Stimulated activated CD4-positive, alpha-beta T cell treated with anti-CD3 and anti-CD28 coated beads, Interleukin-4, amount 100 ng/mL, for 24 hours (primary cell): ENCODE measurements around the gene NME5.
A peak's percentile ranks its signal among the peaks of the same experiment; 100 is the strongest.
"Not testable (repeated sequence)": the region's sequence is repeated elsewhere in the genome, so short reads cannot be mapped to it uniquely, and the experiment has no call there.

Source experiments
- DNase-seq: peaks from one replicate; pipeline ENCODE4 v3.0.0-alpha.2; 2020

NME5 gene

GRCh38 chr5:138138949-138139780 is at the start of gene NME5:
TSS of gene NME5 (minus strand) at chr5:138139428. CDS start at chr5:138138780, 648 bp downstream.
- DNase-seq: no peak

- DNase-seq: no peak
These were observed 49.4 kb upstream of the NME5 start for GRCh38 chr5:138188626-138189025.

GRCh38 chr5:138186002-138186447 is 46.8 kb upstream of the NME5 start:
- DNase-seq: no peak

GRCh38 chr5:138182808-138183207 is 43.6 kb upstream of the NME5 start:
- DNase-seq: no peak

- no peak for DNase-seq
These were observed 41.6 kb upstream of the NME5 start for GRCh38 chr5:138180841-138181240.

- no peak for DNase-seq
These were observed 41.1 kb upstream of the NME5 start for GRCh38 chr5:138180183-138180782.

- DNase-seq: no peak
These were observed 40.1 kb upstream of the NME5 start for GRCh38 chr5:138179277-138179857.

- peak; percentile 93 for DNase-seq
These were observed 39.5 kb upstream of the NME5 start, which contains the start of the genes BRD8 and KIF20A for GRCh38 chr5:138178516-138179276. TSS of gene BRD8 (minus strand) at chr5:138178630. CDS start at chr5:138178614, 16 bp downstream. TSS of gene KIF20A (plus strand) at chr5:138179112. CDS start at chr5:138179681, 569 bp downstream.

- DNase-seq: peak; percentile 30
These were observed 38.8 kb upstream of the NME5 start for GRCh38 chr5:138177941-138178515.

- DNase-seq: no peak
These were observed 31.1 kb upstream of the NME5 start for GRCh38 chr5:138170299-138170698.

- no peak for DNase-seq
These were observed 29.9 kb upstream of the NME5 start for GRCh38 chr5:138169124-138169523.

GRCh38 chr5:138163721-138164120 is 24.5 kb upstream of the NME5 start:
- DNase-seq: no peak

GRCh38 chr5:138160706-138161105 is 21.5 kb upstream of the NME5 start:
- no peak for DNase-seq

GRCh38 chr5:138159666-138160065 is 20.4 kb upstream of the NME5 start:
- DNase-seq: no peak

GRCh38 chr5:138157626-138158025 is 18.4 kb upstream of the NME5 start:
- DNase-seq: no peak

- not testable (repeated sequence) for DNase-seq
These were observed 16.7 kb upstream of the NME5 start for GRCh38 chr5:138155977-138156376.

GRCh38 chr5:138149530-138149929 is 10.3 kb upstream of the NME5 start:
- DNase-seq: no peak

- no peak for DNase-seq
These were observed 9.6 kb upstream of the NME5 start for GRCh38 chr5:138148811-138149210.

- DNase-seq: not testable (repeated sequence)
These were observed 4.3 kb upstream of the NME5 start for GRCh38 chr5:138143578-138143977.

GRCh38 chr5:138141734-138142133 is 2.5 kb upstream of the NME5 start:
- no peak for DNase-seq

GRCh38 chr5:138140268-138140667 is 1.0 kb upstream of the NME5 start:
- DNase-seq: no peak

- DNase-seq: no peak
These were observed 508 bp upstream of the NME5 start for GRCh38 chr5:138139781-138140090.

- no peak for DNase-seq
These were observed 6.7 kb downstream of the NME5 start for GRCh38 chr5:138132543-138132942.
